HG03135 (cell line): ENCODE data around the gene S100A13.
"Not testable (repeated sequence)": the region's sequence is repeated elsewhere in the genome, so short reads cannot be mapped to it uniquely, and the experiment has no call there.

Source experiments
- ATAC-seq: cut with Tn5 transposase; IDR thresholded peaks from one replicate; pipeline ENCODE4 v1.9.1; 2021; ENCODE audit warnings: mild to moderate bottlenecking, moderate library complexity; ENCODE audit not compliant: unreplicated experiment

S100A13 gene

DNA sequence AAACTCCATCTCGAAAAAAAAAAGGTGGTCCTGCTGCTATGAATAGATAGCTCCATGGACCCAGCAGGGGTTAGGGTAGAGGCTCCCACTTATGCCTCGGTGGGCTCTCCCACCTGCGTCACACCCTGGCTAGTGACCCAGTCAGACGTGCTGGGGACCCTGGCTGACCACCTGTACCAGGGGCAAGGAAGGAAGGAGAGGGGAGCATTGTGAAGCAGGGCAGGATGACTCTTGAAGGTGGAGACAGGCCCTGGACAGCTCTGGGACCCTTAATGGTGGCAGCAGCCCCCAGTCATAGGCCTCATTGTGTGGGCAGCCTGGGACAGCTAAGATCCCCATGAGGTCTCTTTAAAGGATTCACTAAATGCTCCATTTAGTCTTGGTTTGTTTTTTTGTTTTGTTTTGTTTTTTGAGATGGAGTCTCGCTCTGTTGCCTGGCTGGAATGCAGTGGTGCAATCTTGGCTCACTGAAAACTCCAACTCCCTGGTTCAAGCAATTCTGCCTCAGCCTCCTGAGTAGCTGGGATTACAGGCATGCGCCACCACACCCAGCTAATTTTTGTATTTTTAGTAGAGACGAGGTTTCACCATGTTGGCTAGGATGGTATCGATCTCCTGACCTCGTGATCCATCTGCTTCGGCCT, 20.8 kb upstream of the S100A13 start:
- ATAC-seq = no peak

DNA sequence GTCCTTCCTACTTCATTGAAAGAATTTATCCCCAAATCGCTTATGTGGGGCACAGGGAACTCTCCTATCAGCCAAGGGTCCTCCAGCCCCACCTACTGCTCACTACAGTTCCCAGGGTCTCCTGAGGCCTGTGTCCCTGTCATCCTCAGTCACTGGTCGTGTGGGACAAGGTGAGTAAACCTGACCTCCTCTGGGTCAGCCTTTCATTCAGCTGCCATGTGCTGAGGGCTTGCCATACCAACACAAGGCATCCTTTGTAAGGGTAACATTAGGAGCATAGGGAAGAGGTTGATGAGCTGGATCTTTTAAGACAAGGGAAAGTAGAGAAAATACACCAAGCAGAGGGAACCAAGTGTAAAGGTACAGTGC, 20.0 kb upstream of the S100A13 start:
- no peak for ATAC-seq

DNA sequence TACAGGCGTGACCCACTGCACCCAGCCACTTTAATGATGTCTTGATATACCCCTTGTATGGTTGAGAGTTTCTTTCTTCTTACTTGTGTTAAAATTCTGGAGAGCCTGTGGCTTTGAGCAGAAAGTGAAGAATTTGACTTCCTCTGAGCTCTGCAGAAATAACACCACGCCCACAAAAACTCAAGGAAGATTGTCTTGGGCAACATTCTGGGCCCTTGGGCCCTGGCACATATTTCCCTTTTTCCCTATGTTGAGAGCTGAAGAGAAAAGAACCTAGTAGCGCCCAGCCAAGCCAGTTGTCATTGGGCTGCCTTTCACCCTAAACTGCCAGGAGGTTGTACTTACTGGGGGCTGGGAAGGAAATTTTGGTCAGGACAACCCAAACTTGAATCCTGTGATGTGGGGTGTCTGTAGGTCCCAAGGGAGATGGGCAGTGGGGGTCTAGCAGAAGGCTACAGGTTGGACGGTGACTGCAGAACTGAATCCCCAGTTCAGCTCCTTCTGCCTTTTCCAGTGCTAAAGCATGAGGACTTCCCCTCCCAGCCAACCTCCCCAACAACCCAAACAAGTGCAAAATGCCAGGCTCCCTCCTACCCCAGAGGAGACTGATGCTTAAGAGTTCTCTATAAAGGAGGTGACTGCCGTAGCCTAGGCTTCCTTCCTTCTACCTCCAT, 19.5 kb upstream of the S100A13 start:
- no peak for ATAC-seq

DNA sequence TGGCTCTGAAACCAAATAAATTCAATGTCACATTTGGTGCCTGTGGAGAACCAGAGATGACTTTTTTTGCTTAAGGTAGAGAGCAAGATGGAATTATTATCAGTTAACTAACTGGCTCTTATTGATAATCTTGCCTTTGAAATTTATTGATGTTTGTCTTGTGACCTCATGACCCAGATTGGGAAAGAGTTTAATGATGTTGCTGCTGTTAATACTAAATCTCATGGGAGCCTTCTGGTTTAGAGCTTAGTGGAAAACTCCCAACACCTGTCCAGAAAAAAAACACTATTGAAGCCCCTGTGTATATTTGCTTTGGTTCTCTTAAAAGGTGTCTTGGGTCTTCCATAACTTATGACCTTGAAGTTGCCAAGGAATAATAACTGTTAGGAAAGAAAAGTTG, 16.5 kb upstream of the S100A13 start:
- ATAC-seq = no peak

DNA sequence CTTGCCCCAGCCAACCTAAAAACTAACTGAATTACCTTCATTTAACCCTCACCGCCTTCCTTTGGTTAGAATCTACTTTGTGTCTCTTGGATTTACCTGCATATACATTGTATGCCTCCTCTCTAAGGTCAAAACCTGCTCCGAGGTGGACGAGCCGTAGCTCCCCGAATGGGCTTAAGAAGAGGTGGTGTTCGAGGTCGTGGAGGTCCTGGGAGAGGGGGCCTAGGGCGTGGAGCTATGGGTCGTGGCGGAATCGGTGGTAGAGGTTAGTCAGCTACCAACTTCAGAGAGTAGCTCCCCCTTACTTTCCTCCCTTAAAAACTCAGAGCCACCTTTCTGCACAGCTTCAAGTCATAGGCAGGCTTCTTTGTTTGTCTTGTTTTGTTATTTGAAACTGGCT, 15.8 kb upstream of the S100A13 start:
- no peak for ATAC-seq

DNA sequence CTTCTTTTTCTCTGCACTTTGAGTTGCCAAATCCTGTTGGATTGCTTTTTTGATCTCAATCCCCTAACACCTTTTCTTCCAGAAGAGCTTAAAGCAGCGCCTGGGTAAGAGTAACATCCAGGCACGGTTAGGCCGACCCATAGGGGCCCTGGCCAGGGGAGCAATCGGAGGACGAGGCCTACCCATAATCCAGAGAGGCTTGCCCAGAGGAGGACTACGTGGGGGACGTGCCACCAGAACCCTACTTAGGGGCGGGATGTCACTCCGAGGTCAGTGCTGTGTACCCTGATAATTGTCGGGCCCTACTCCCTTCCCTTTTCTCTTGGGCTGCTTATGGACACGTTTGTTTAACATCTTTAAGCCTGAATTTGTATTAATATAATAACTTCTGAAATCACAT, 14.9 kb upstream of the S100A13 start:
- ATAC-seq = no peak

DNA sequence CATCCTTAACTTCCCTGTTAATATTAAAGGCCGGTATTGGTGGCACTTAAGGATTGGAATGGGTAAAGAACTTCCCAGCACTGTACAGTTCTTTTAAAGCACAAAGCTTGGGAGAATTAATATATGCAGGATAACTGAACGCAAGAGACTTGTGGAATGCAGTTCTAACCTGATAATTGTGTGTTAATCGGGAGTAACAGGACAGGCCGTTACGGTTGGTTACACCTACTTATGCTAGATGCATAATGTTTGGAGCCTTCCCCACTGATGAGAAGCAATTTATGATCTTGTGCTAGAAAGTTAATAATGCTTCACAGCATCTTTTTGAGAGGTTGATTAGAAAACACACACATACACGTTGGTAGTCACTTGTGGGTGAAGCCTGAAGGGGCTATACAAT, 13.6 kb upstream of the S100A13 start:
- ATAC-seq = no peak

DNA sequence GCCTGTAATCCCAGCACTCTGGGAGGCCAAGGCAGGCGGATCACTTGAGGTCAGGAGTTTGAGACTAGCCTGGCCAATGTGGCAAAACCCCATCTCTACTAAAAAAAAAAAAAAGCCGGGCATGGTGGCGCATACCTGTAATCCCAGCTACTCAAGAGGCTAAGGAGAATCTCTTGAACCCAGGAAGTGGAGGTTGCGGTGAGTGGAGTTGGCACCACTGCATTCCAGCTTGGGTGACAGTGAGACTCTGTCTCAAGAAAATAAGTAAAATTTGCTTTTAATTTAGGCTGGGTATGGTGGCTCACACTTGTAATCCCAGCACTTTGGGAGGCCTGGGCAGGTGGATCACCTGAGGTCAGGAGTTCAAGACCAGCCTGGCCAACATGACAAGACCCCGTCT, 12.9 kb upstream of the S100A13 start:
- ATAC-seq = not testable (repeated sequence)

DNA sequence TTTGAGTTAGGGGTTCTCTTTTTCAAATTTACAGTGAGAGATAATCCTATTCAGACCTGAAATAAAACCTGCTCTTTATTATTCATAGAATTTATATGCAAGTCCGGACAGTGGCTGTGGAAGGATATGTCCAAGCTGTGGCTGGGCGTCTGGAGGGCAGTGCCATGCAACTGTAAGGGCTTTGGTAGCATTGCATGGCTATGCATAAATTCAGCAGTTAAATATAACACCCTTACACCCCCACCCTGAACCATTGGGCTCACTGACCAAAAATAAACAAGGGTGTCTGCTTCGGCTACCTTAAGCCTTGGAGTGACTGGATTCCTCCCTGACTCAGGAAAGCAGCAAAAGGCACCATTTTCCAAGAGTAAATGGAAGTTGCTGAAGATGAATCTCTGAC, 12.0 kb upstream of the S100A13 start:
- ATAC-seq = no peak

DNA sequence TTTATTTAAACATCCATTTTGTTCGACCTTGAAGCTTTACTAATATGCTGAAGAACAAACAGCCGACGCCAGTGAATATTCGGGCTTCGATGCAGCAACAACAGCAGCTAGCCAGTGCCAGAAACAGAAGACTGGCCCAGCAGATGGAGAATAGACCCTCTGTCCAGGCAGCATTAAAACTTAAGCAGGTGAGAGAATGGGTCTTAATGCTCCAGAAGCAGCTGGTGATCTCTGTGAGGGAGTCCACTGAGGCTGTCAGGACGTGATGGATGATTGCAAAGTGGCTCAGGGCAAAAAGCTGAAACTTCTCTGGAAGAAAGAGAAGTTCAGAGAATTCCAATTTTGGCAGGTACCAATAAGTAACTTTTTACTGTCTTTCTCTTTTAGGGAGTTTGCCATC, 11.0 kb upstream of the S100A13 start:
- ATAC-seq = no peak

DNA sequence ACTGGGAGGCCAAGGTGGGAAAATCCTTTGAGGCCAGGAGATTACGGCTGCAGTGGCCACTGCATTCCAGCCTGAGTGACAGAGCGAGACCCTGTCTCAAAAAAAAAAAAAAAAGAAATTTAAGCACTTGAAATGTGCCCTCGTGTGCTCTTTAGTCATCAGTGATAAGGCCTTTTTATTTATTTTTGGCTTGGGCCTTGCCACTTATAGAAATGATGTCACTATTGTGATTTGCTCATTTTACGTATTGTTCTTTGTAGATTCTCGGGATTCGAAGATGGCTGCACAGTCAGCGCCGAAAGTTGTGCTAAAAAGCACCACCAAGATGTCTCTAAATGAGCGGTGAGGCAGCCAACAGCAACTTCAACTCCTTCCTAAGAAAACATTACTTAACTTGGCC, 9.0 kb upstream of the S100A13 start:
- ATAC-seq = no peak

DNA sequence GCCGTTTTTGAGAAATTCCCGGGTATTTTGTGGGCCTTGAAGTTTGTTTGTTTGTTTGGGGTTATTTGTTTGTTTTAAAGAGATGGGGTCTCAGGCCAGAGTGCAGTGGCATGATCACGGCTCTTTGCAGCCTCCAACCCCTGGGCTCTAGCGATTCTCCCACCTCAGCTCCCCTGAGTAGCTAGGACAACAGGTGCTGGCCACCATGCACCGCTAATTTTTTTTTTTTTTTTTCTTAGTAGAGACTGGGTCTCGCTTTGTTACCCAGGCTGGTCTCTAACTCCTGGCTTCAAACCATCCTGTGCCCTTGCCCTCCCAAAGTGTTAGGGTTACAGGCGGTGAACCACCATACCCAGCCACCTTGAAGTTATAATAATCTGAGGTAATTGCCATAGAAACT, 8.6 kb upstream of the S100A13 start:
- ATAC-seq = no peak

DNA sequence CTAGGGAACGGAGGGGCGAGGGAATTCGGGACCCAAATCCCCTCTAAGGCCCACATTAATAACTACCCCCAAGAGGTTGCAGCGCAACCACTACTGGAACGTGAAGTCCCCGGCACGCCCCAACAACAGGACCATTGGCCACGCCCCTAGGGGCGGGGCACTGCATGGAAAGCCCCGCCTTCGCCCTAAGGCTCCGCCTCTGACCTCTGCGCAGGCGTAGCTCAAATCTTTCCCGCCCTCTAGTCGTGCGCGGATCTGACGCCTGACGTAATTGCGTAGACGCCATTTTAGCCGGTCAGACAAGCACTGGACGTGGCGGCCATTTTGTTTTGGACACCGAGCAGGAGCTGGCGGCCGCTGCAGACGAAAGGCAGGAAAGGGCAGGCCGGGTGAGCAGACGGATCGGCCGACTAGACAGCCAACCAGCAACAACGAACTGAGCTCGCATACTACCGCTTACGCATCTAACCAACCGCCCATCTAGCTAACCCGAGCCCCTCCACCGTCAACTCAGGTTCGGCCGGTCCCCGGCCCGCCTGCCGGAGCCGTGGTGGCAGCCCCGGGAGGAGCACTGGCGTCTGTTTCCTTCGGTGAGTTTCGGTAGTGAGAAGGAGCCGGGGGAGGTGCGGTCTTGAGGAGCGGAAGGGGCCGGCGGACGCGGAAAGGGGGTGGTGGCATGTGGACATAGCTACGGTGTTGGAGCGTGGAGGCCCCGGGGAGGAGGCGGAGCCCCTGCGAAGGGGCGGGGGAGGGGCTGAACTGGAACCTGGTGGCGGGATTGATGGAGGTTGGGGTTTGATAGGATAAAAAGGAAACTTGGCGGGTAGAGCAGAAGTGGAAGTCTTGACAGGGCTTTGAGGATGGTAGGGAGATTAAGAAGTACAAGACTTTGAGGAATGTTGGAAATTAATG, 6.7 kb upstream of the S100A13 start, which contains the start of gene CHTOP:
CHTOP (plus strand) TSS at position 313 of the 912 bp plus-strand sequence. CDS start 2,523 bp downstream, outside the sequence.
- peak; percentile 92 for ATAC-seq

DNA sequence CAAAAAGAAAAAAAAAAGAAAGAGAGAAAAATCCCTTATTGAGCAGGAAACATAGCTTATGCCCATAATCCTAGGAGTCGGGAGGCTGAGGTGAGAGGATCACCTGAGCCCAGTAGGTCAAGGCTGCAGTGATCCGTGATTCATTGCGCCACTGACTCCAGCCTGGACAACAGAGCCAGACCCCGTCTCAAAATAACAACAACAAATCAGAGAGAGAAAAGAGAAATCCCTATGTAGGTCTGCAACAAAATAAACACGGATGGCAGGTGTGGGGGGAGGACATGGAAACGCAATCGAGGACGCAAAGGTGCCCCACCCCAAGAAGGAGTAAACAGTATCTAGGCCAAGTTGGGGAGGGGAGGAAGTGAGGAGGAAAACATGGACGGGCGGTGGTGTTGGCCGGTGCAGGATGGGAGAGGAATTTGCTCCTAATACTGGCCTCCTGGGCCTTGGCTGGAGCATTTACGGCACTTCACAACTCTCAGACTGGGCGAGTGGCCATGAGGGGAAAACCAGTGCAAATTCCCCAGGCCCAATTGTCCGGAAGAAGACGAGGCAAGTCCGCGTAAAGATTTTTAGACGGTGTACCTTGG, 6.0 kb upstream of the S100A13 start:
- ATAC-seq = no peak

DNA sequence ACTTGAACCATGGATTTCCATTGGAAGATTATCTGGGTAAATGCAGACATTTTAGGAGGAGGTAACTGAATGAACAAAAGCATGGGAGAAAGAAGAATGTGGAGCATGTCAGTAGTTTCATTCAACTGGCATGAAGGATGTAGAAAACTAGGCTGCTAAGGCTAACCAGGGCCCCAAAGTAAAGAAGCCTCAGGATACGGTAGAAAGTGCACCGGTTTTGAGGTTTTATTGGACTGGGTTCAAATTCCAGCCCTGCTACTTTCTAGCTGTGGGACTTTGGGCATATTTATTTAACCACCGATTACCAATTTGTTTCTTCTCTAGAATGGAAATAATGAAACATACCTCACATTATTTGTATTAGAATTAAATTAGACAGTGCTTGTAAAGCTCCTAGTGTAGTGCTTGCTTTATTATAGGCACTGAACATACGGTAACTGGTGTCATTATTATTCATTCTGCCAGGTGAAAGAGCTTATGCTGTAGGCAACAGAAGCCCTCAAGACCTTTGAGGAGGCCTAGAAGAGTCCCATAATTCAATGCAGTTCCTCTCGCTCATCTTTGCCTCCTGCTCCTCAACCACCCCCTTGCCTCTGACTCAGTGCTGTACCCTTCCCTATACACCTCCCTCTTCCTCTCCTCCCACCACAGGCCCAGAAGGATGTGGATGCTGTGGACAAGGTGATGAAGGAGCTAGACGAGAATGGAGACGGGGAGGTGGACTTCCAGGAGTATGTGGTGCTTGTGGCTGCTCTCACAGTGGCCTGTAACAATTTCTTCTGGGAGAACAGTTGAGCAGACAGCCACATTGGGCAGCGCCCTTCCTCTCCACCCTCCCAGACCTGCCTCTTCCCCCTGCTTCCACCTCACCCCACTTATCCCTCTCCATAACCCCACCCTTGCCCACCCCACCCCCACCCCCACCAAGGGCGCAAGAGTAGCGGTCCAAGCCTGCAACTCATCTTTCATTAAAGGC, 4.0 kb upstream of the S100A13 start:
- ATAC-seq = no peak

DNA sequence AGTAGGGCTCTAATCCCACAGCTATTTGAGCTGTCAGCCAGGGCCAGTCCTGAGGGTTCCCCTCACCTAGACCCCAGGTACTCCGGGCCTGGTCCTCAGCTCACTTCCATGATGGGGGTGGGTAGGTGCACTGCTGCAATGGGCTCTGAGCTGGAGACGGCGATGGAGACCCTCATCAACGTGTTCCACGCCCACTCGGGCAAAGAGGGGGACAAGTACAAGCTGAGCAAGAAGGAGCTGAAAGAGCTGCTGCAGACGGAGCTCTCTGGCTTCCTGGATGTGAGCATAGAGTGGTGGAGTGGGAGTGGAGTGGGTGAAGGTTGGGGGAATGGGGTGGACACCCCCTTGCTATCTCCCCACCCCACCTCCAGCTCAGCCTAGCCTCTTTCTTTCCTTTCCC, 3.1 kb upstream of the S100A13 start:
- no peak for ATAC-seq

DNA sequence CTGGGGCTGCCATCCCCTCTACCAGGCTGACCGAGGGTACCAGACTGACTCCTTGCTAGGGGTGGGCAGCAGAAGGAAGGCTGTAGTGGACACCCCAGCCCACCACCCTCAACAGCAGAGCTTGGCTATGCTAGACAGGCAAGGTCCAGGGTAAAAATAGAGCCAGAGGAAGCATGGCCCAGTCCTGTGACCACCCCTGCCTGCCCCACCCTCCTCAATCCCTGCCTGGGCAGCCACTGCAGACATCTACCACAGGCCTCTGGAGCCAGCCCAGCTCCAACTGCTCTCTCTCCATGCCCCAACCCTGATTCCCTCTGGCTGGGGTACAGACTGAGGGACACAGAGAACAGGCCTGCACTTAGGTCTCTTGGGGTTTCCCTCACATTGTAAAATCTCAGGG, 2.7 kb upstream of the S100A13 start:
- ATAC-seq = no peak

DNA sequence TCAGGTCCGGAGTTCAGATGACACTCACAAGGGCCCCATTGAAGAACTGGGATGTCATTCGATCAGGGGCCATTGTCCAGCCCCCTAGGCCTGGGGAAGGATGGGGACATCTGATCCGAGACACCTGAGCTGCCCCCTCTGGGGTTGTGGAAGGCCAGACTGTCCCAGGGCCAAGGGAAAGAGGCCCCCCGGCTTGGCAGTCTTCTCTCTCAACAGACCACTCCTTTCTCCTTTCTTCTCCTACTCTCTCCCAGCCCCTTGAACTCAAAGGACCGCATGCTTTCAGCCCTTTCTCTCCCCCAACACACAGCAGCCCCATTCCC, 2.0 kb upstream of the S100A13 start:
- no peak for ATAC-seq

DNA sequence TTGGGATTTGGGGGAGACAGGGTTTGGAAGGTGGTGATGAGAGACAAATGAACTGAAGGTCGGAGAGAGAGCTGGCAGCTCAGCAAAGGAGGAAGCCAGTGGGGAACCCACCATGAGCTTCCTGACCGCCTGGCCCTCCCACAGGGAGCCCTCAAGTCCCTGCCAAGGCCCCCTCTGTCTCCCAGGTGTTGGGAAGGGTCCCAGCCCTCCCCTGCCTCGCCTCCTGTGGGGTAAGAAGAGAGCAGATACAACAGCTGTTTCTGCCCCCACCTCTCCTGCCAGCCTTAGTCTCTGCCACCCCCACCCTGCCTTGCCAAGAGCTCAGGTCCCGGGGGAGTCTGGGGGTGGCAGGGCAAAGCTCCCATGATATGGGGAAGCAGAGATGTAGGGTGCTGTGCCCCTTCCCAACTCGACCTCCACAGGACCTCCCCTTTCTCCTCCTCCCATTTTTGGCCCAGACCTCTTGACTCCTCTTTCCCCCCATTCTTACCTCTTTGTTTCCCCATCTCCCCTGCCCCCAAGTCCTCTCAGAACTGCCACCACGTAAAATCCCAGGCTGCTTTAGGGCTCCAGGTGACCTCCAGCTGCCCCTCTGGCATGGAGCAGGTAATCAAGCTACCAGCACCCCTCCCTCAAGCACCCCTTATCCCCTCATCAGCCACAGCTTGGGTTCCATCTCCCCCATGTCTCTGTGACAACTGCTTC, 1.5 kb upstream of the S100A13 start:
- ATAC-seq = no peak
